H1 (cell line): Measurements from ENCODE around the gene EYA2. TPM values are rescaled to one million over a fixed set of nuclear protein-coding genes. Genes with fewer than 3 reads are reported as not detected.

ENCODE experiments used
- CTCF ChIA-PET: fragments of 300-600 bp; sonication (Branson Sonifier 250); formaldehyde crosslinking; loops from one replicate; lab custom pipeline; 2021; ENCODE audit not compliant: partially characterized antibody; lab: Charles Lee
- POLR2A ChIA-PET: fragments of 300-600 bp; sonication (Branson Sonifier 250); formaldehyde crosslinking; loops from one replicate; lab custom pipeline; 2021; ENCODE audit warnings: inconsistent platforms; ENCODE audit not compliant: partially characterized antibody; lab: Charles Lee
- DNase-seq, 2 experiments: peaks; one replicate each; pipeline versions ENCODE4 v3.0.0 to v3.0.0-alpha.2; 2010 to 2022; ENCODE audit warnings: low spot score in 2 of 2, low read depth in 1 of 2, mixed read lengths in 1 of 2
- FAIRE-seq: peaks from 2 replicates; lab custom pipeline; 2011; peaks lifted over from hg19 to GRCh38; lab: Jason Lieb, UNC
- H2AFZ ChIP-seq: 2 replicates; pipeline ENCODE4 v1.8.1; 2012; ENCODE audit warnings: low read length, inconsistent platforms
- H2AK5ac ChIP-seq: 2 replicates; pipeline ENCODE4 v1.6.1; 2013; ENCODE audit warnings: low read depth, low read length
- H2BK120ac ChIP-seq: replicated peaks from 2 replicates; pipeline ENCODE3; 2013; ENCODE audit warnings: low read depth, low read length, inconsistent platforms
- H2BK12ac ChIP-seq: 2 replicates; pipeline ENCODE4 v1.6.1; 2013; ENCODE audit warnings: low read depth, low read length
- H2BK15ac ChIP-seq: 2 replicates; pipeline ENCODE4 v1.6.1; 2013; ENCODE audit warnings: low read length
- H2BK20ac ChIP-seq: 2 replicates; pipeline ENCODE4 v1.6.1; 2013; ENCODE audit warnings: low read length
- H2BK5ac ChIP-seq: 2 replicates; pipeline ENCODE4 v1.6.1; 2013; ENCODE audit warnings: low read depth, low read length
- H3K14ac ChIP-seq: 2 replicates; pipeline ENCODE4 v1.6.1; 2013; ENCODE audit warnings: inconsistent platforms; ENCODE audit not compliant: insufficient read length
- H3K18ac ChIP-seq: 2 replicates; pipeline ENCODE4 v1.6.1; 2013; ENCODE audit warnings: low read length; ENCODE audit errors: extremely low read depth
- H3K23ac ChIP-seq: 2 replicates; pipeline ENCODE4 v1.6.1; 2013; ENCODE audit warnings: inconsistent platforms; ENCODE audit not compliant: insufficient read length
- H3K23me2 ChIP-seq: 2 replicates; pipeline ENCODE4 v1.6.1; 2013; ENCODE audit warnings: low read depth, low read length
- H3K27ac ChIP-seq: 2 replicates; pipeline ENCODE4 v1.6.1; 2011; ENCODE audit warnings: low read depth, low read length, inconsistent platforms
- H3K27me3 ChIP-seq, 4 experiments: replicated peaks in 1 of 4; 1 replicate in 1 of 4; 2 replicates in 3 of 4; pipeline versions ENCODE4 v1.6.1 to v1.8.1; 2011 to 2013; ENCODE audit warnings: low read length in 3 of 4, mild to moderate bottlenecking in 3 of 4, inconsistent platforms in 2 of 4, mixed read lengths in 2 of 4, moderate library complexity in 1 of 4; ENCODE audit not compliant: control insufficient read depth in 3 of 4, insufficient read depth in 3 of 4; ENCODE audit errors: extremely low read depth in 1 of 4
- H3K36me3 ChIP-seq, 4 experiments: 2 replicates each; pipeline versions ENCODE4 v1.6.1 to v1.8.1; 2011 to 2013; ENCODE audit warnings: mild to moderate bottlenecking in 4 of 4, low read length in 3 of 4, moderate library complexity in 2 of 4, control low read depth in 1 of 4, inconsistent platforms in 1 of 4; ENCODE audit not compliant: insufficient read depth in 4 of 4, control insufficient read depth in 2 of 4
- H3K4ac ChIP-seq: replicated peaks from 2 replicates; pipeline ENCODE3; 2013; ENCODE audit warnings: low read length, low read depth, mixed read lengths, inconsistent platforms; ENCODE audit not compliant: insufficient read length
- H3K4me1 ChIP-seq, 4 experiments: replicated peaks in 1 of 4; 1 replicate in 1 of 4; 2 replicates in 3 of 4; pipeline versions ENCODE4 v1.6.1 to v1.8.1; 2011 to 2013; ENCODE audit warnings: low read length in 3 of 4, inconsistent platforms in 2 of 4, mixed read lengths in 1 of 4; ENCODE audit not compliant: insufficient read depth in 4 of 4, control insufficient read depth in 3 of 4
- H3K4me2 ChIP-seq, 2 experiments: 2 replicates each; pipeline versions ENCODE4 v1.6.1 to v1.8.1; 2011 to 2013; ENCODE audit warnings: low read depth in 2 of 2, low read length in 2 of 2, control low read depth in 1 of 2, inconsistent platforms in 1 of 2, mild to moderate bottlenecking in 1 of 2; ENCODE audit not compliant: insufficient read depth in 1 of 2
- H3K4me3 ChIP-seq, 4 experiments: fragments of 200-600, 300-600 bp in 1 of 4; sonication (generic), shearing (Covaris generic), sonication (Bioruptor Twin) in 1 of 4; 2 replicates each; pipeline versions ENCODE4 v1.5.1 to v1.8.1; 2011 to 2016; ENCODE audit warnings: low read length in 4 of 4, low read depth in 3 of 4, control low read depth in 2 of 4, inconsistent platforms in 2 of 4, mild to moderate bottlenecking in 2 of 4, mixed read lengths in 1 of 4, moderate library complexity in 1 of 4; ENCODE audit not compliant: insufficient read depth in 2 of 4; ENCODE audit errors: extremely low read depth in 1 of 4
- H3K56ac ChIP-seq: replicated peaks from 2 replicates; pipeline ENCODE3; 2013; ENCODE audit warnings: low read depth, mild to moderate bottlenecking, mixed read lengths, low read length, inconsistent platforms; ENCODE audit not compliant: insufficient read length
- H3K79me1 ChIP-seq: 2 replicates; pipeline ENCODE4 v1.6.1; 2013; ENCODE audit warnings: low read depth, low read length, control low read depth
- H3K79me2 ChIP-seq, 2 experiments: 2 replicates each; pipeline versions ENCODE4 v1.6.1 to v1.8.1; 2012 to 2013; ENCODE audit warnings: low read length in 2 of 2, mild to moderate bottlenecking in 2 of 2, inconsistent platforms in 1 of 2; ENCODE audit not compliant: insufficient read depth in 2 of 2, control insufficient read depth in 1 of 2
- H3K9ac ChIP-seq, 4 experiments: replicated peaks in 1 of 4; 1 replicate in 1 of 4; 2 replicates in 3 of 4; pipeline versions ENCODE4 v1.6.1 to v1.8.1; 2011 to 2013; ENCODE audit warnings: low read depth in 3 of 4, low read length in 3 of 4, control low read depth in 2 of 4, mild to moderate bottlenecking in 2 of 4, moderate library complexity in 2 of 4, inconsistent platforms in 1 of 4; ENCODE audit errors: extremely low read depth in 1 of 4
- H3K9me3 ChIP-seq, 2 experiments: 2 replicates each; pipeline versions ENCODE4 v1.6.1 to v1.8.1; 2012 to 2013; ENCODE audit warnings: mild to moderate bottlenecking in 2 of 2, moderate library complexity in 2 of 2, control low read depth in 1 of 2, inconsistent platforms in 1 of 2, low read depth in 1 of 2, low read length in 1 of 2, mixed read lengths in 1 of 2; ENCODE audit not compliant: insufficient read depth in 2 of 2
- H4K20me1 ChIP-seq, 2 experiments: replicated peaks in 1 of 2; 2 replicates each; pipeline versions ENCODE3 to v1.8.1; 2011 to 2013; ENCODE audit warnings: inconsistent platforms in 2 of 2, low read length in 2 of 2, mild to moderate bottlenecking in 1 of 2; ENCODE audit not compliant: insufficient read depth in 2 of 2, control insufficient read depth in 1 of 2
- H4K5ac ChIP-seq: 2 replicates; pipeline ENCODE4 v1.6.1; 2013; ENCODE audit warnings: low read length, low read depth, mixed read lengths, inconsistent platforms; ENCODE audit not compliant: insufficient read length
- H4K8ac ChIP-seq: 2 replicates; pipeline ENCODE4 v1.8.0; 2013; ENCODE audit warnings: mild to moderate bottlenecking, moderate library complexity, low read length, inconsistent platforms; ENCODE audit not compliant: insufficient read depth; ENCODE audit errors: extremely low read depth
- H4K91ac ChIP-seq: replicated peaks from 2 replicates; pipeline ENCODE3; 2013; ENCODE audit warnings: low read length, mixed read lengths, inconsistent platforms; ENCODE audit not compliant: insufficient read length
- BCL11A ChIP-seq, 2 experiments: IDR thresholded peaks; one replicate each; pipeline ENCODE4 v1.6.1; 2011; ENCODE audit warnings: low read depth in 2 of 2, low read length in 2 of 2, mild to moderate bottlenecking in 2 of 2
- EGR1 ChIP-seq: IDR thresholded peaks from 2 replicates; pipeline ENCODE4 v1.6.1; 2011; ENCODE audit warnings: low read depth, low read length, borderline replicate concordance
- FOSL1 ChIP-seq: IDR thresholded peaks from 2 replicates; pipeline ENCODE4 v1.6.1; 2011; ENCODE audit warnings: mild to moderate bottlenecking, low read depth, low read length, moderate library complexity; ENCODE audit not compliant: insufficient read depth
- GABPA ChIP-seq: IDR thresholded peaks from 2 replicates; pipeline ENCODE4 v1.6.1; 2011; ENCODE audit warnings: mild to moderate bottlenecking, low read length, moderate library complexity, borderline replicate concordance; ENCODE audit not compliant: insufficient read depth
- HDAC6 ChIP-seq: IDR thresholded peaks from one replicate; pipeline ENCODE4 v1.7.1; 2012; ENCODE audit warnings: low read depth, mild to moderate bottlenecking, inconsistent platforms, low read length, moderate library complexity
- POLR2A ChIP-seq, 2 experiments: IDR thresholded peaks; 1 replicate in 1 of 2; 2 replicates in 1 of 2; pipeline ENCODE4 v1.6.1; 2011; ENCODE audit warnings: low read depth in 2 of 2, low read length in 2 of 2, mild to moderate bottlenecking in 2 of 2; ENCODE audit errors: control extremely low read depth in 1 of 2
- POU5F1 ChIP-seq: IDR thresholded peaks from 2 replicates; pipeline ENCODE4 v1.6.1; 2011; ENCODE audit warnings: low read depth, mild to moderate bottlenecking, low read length, moderate library complexity
- RNF2 ChIP-seq: fragments of 200-900, 300-1000 bp; sonication (generic); IDR thresholded peaks from 2 replicates; pipeline ENCODE4 v1.7.1; 2016; ENCODE audit warnings: borderline replicate concordance, low read depth, mild to moderate bottlenecking, antibody characterized with exemption, low read length; ENCODE audit not compliant: poor library complexity, severe bottlenecking; ENCODE audit errors: missing control alignments
- WGBS, 2 experiments: shearing (Covaris generic) in 1 of 2; methylation state at CpG; one replicate each; pipeline versions ENCODE4 v1.1.6 to v1.1.7; 2013 to 2015; ENCODE audit warnings: low lambda C conversion rate in 2 of 2, mixed read lengths in 2 of 2, inconsistent platforms in 1 of 2, low coverage in 1 of 2, missing lambda C conversion rate in 1 of 2; ENCODE audit not compliant: insufficient replicate concordance in 2 of 2, insufficient coverage in 1 of 2, insufficient read length in 1 of 2; ENCODE audit errors: extremely low coverage in 1 of 2, missing lambda C conversion rate in 1 of 2; 5-methylcytosine and 5-hydroxymethylcytosine counted together
- polyA plus RNA-seq, 7 experiments: library from polyadenylated mRNA; depleted of rRNA in 3 of 7; stranded (reverse) in 5 of 7; unstranded in 2 of 7; fragments of >200 nt in 5 of 7; fragments of 200-250 nt in 2 of 7; gene quantifications; 1 replicate in 5 of 7; 2 replicates in 1 of 7; 4 replicates in 1 of 7; pipeline versions ENCODE4 v1.2.1 to v1.2.3, GENCODE V29; 2011 to 2013; ENCODE audit warnings: missing spikeins in 2 of 7, mixed read lengths in 2 of 7
- total RNA-seq: library from RNA; stranded (reverse); fragmentation: NEBNext Ultra II Directional; extraction: Animal tissue kit (Norgen Biotek cat#: 25700); gene quantifications from 2 replicates; pipeline ENCODE4 v1.2.1, GENCODE V29; 2021

Gene EYA2
- total and polyA plus RNA-seq, 2 of the 8 experiments (the other 6 are each of a cell fraction or from before 2014, with no cell fraction given) = 1.6 to 1.7 TPM

- no peak overlapping the region for H4K5ac ChIP-seq
- no peak overlapping the region for H2BK12ac ChIP-seq
- no peak for TF ChIP-seq EGR1
- TF ChIP-seq GABPA = no peak
- TF ChIP-seq BCL11A (IDR thresholded peaks at IDR 0.05; ENCODE audit: low read depth in 2 of 2, low read length in 2 of 2) = no peak
- no peak for TF ChIP-seq FOSL1
- TF ChIP-seq HDAC6 = no peak
- no peak for TF ChIP-seq POLR2A (IDR thresholded peaks at IDR 0.05; ENCODE audit: control extremely low read depth in 1 of 2, low read depth in 2 of 2, low read length in 2 of 2)
- TF ChIP-seq POU5F1 = no peak
- TF ChIP-seq RNF2 = no peak
- TF ChIP-seq, all 59 proteins: peak for 0
- Histone ChIP-seq H2BK15ac (no peak overlapping the region), H4K91ac (no peak overlapping the region), H3K18ac (no peak overlapping the region), H3K4me1 (peaks cover 0 to 4% (median 0%) of the 10 kb centered on the region in 4 experiments; a peak in 2 of 7 replicates), H3K4me3 (no peak overlapping the region), H3K14ac (no peak overlapping the region), H2BK20ac (no peak overlapping the region), H3K9ac (no peak overlapping the region), H3K4ac (no peak overlapping the region), H2BK5ac (no peak overlapping the region), H3K36me3 (peaks cover 0 to 3% (median 0%) of the 10 kb centered on the region in 4 experiments; a peak in 1 of 8 replicates), H3K9me3 (peaks cover 2 to 4% of the 10 kb centered on the region in 2 experiments; a peak in 2 of 4 replicates), H2AFZ (no peak overlapping the region), H3K27me3 (no peaks in the 10 kb centered on the region), H3K79me2 (no peaks in the 10 kb centered on the region), H2AK5ac (no peak overlapping the region), H3K56ac (no peak overlapping the region), H3K79me1 (no peaks in the 10 kb centered on the region), H3K23ac (no peak overlapping the region), H3K27ac (no peak overlapping the region), H4K8ac (no peak overlapping the region), H3K4me2 (no peak overlapping the region), H4K20me1 (no peaks in the 10 kb centered on the region), H3K23me2 (no peaks in the 10 kb centered on the region), H2BK120ac (no peak overlapping the region)
- POLR2A ChIA-PET = no interaction called here
- FAIRE-seq = no peak
- DNase-seq = no peak
- CTCF ChIA-PET = interaction anchor here (1.7 kb wide), 1 partner anchor 12 kb away, joined by 5 read pairs; no protein-coding TSS in a partner anchor
- WGBS, 2 experiments = 53% methylated on average over 4 of the region's 4 CpGs; no CpG with 5 or more reads in 1 of the 2 experiments
Measured at GRCh38 chr20:46951405-46951804, 56.8 kb downstream of the EYA2 start.
